Measurements from ENCODE around the gene IRX4. TPM values are rescaled to one million over a fixed set of nuclear protein-coding genes. Genes with fewer than 3 reads are reported as not detected.

Gene IRX4
- total and polyA plus RNA-seq, 2 donors (not counting 1 experiment from before 2014, with no cell fraction given) = not detected

DNA sequence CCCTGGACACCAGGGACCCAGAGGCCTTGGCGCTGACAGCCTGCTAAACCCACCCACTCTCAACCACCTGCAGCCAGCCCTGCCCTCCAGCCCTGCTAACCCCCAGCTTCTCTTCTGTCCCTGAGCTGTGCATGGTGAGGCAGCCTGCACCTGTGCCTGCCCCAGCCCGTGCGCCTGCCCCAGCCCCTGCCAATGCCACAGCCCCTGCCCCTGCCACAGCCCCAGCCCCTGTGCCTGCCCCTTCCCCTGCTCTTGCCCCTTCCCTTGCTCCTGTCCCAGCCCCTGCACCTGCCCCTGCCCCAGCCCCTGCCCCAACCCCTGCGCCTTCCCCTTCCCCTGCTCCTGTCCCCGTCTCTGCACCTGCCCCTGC lies 43.3 kb upstream of the IRX4 start:
- no peaks in the 10 kb centered on the region for H3K4me1 ChIP-seq (ENCODE audit: control insufficient read depth, extremely low read depth, insufficient read depth, low read length)
- H3K9ac ChIP-seq (ENCODE audit: insufficient read depth, low read length) = no peak overlapping the region
- no peak overlapping the region for H3K4me3 ChIP-seq (replicated peaks in 1 of 4; ENCODE audit: control extremely low read depth in 1 of 4, insufficient read depth in 1 of 4, low read depth in 3 of 4, low read length in 4 of 4)
- H3K4me2 ChIP-seq (ENCODE audit: extremely low read depth, insufficient read depth, low read length) = no peak overlapping the region
- no peak for DNase-seq (ENCODE audit: low read depth in 2 of 2)
- H3K27ac ChIP-seq (ENCODE audit: insufficient read depth, low read length) = no peak overlapping the region
- H2AFZ ChIP-seq (ENCODE audit: low read length) = no peak overlapping the region
- no peaks in the 10 kb centered on the region for H3K36me3 ChIP-seq (ENCODE audit: control insufficient read depth, insufficient read depth, low read length)
- no peaks in the 10 kb centered on the region for H4K20me1 ChIP-seq (ENCODE audit: control insufficient read depth, extremely low read depth, insufficient read depth, low read length)
- H3K79me2 ChIP-seq (ENCODE audit: control insufficient read depth, insufficient read depth, low read length) = no peaks in the 10 kb centered on the region
- TF ChIP-seq, protein P1, sequence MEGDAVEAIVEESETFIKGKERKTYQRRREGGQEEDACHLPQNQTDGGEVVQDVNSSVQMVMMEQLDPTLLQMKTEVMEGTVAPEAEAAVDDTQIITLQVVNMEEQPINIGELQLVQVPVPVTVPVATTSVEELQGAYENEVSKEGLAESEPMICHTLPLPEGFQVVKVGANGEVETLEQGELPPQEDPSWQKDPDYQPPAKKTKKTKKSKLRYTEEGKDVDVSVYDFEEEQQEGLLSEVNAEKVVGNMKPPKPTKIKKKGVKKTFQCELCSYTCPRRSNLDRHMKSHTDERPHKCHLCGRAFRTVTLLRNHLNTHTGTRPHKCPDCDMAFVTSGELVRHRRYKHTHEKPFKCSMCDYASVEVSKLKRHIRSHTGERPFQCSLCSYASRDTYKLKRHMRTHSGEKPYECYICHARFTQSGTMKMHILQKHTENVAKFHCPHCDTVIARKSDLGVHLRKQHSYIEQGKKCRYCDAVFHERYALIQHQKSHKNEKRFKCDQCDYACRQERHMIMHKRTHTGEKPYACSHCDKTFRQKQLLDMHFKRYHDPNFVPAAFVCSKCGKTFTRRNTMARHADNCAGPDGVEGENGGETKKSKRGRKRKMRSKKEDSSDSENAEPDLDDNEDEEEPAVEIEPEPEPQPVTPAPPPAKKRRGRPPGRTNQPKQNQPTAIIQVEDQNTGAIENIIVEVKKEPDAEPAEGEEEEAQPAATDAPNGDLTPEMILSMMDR (conservative IDR thresholded peaks at IDR 0.05 in 1 of 2, IDR thresholded peaks at IDR 0.05 in 1 of 2; ENCODE audit: low read depth in 1 of 2, low read length in 2 of 2) = no peak
- no peak for TF ChIP-seq EZH2 (IDR thresholded peaks at IDR 0.05; ENCODE audit: low read length, missing control alignments)
- H3K27me3 ChIP-seq (ENCODE audit: control insufficient read depth, insufficient read depth, low read length) = peaks cover 4% of the 10 kb centered on the region
- peaks cover 4% of the 10 kb centered on the region for H3K9me3 ChIP-seq (ENCODE audit: control insufficient read depth, insufficient read depth, low read depth, low read length)

DNA sequence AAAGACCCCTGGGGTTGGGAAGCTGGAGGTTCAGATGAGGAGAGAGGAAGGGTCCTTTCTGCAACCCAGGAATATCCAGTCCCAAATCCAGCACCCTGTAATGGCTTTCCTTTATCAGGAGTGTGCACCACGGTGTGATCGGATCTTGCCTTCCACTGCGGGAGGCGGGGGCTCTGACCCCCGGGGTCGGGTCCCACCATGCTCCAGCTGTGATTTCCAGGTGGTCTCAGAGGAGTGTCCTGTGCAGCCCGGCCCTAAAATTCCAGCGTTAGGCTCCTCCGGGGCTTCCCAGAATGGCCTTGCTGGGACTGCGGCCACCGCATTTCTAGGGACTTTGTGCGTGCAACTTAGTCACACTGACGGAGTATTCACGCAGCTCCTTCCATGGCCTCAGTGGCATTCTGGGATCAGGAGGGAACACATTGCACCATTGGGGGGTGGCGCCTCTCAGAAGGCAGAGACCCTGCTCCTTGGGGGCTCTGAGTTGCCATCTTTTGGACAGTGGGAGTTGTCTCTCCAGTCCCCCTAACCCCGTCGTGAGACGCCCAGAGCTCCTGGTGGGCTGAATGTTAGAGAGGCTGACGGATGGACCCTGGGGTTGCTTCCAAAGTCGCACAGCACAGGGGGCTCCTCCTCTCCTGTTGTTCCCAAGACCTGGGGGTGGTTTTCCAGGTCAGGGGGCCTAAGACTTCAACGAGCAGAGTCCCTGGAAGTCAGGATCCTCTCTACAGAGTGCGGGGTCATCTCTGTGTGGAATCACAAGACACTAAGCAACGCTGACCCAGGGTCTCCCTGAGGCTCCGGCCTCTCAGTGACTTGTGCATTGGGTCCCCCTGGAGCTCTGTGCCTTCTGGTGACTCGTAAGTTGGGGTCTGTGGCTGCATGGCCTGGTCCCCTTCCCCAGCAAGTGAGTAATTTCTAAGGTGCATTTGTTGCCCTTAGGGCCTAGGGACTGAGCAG lies 42.7 kb upstream of the IRX4 start:
- DNase-seq (ENCODE audit: low read depth in 2 of 2) = no peak
- H3K36me3 ChIP-seq (ENCODE audit: control insufficient read depth, insufficient read depth, low read length) = no peaks in the 10 kb centered on the region
- H3K27ac ChIP-seq (ENCODE audit: insufficient read depth, low read length) = no peak overlapping the region

DNA sequence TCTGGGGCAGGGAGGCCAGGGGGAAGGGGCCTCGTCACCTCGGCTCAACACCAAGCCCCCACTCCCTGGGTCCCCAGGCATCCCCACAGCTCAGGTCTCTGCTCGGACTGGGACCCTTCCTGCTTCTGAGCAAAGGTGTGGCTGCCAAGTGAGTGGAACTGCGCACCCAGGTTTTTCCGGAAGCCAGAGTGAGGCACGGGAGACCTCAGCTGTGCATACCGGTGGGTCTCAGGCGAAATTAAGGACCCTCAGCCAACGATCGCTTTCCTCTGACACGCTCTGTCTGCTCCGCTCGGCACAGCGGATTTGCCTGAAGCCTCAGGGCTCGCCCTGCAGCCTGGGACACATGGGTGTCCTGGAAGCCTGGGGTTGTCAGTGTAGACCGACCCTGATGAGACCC lies 41.0 kb upstream of the IRX4 start:
- H2AFZ ChIP-seq (ENCODE audit: low read length) = no peak overlapping the region
- H3K27ac ChIP-seq (ENCODE audit: insufficient read depth, low read length) = no peak overlapping the region
- no peaks in the 10 kb centered on the region for H3K4me1 ChIP-seq (ENCODE audit: control insufficient read depth, extremely low read depth, insufficient read depth, low read length)
- TF ChIP-seq, protein P1 (conservative IDR thresholded peaks at IDR 0.05 in 1 of 2, IDR thresholded peaks at IDR 0.05 in 1 of 2; ENCODE audit: low read depth in 1 of 2, low read length in 2 of 2) = no peak
- no peak for TF ChIP-seq EZH2 (IDR thresholded peaks at IDR 0.05; ENCODE audit: low read length, missing control alignments)
- H3K4me2 ChIP-seq (ENCODE audit: extremely low read depth, insufficient read depth, low read length) = no peak overlapping the region
- H3K4me3 ChIP-seq (replicated peaks in 1 of 4; ENCODE audit: control extremely low read depth in 1 of 4, insufficient read depth in 1 of 4, low read depth in 3 of 4, low read length in 4 of 4) = no peak overlapping the region
- H3K9ac ChIP-seq (ENCODE audit: insufficient read depth, low read length) = no peak overlapping the region
- H3K36me3 ChIP-seq (ENCODE audit: control insufficient read depth, insufficient read depth, low read length) = no peaks in the 10 kb centered on the region
- H3K9me3 ChIP-seq (ENCODE audit: control insufficient read depth, insufficient read depth, low read depth, low read length) = no peaks in the 10 kb centered on the region
- H4K20me1 ChIP-seq (ENCODE audit: control insufficient read depth, extremely low read depth, insufficient read depth, low read length) = no peaks in the 10 kb centered on the region
- no peak for DNase-seq (ENCODE audit: low read depth in 2 of 2)
- H3K27me3 ChIP-seq (ENCODE audit: control insufficient read depth, insufficient read depth, low read length) = no peaks in the 10 kb centered on the region
- H3K79me2 ChIP-seq (ENCODE audit: control insufficient read depth, insufficient read depth, low read length) = no peaks in the 10 kb centered on the region

More for the DNA sequence above, 42.7 kb upstream of the IRX4 start:
- Histone ChIP-seq H3K9me3 (ENCODE audit: control insufficient read depth, insufficient read depth, low read depth, low read length) (peaks cover 4% of the 10 kb centered on the region), H3K4me1 (ENCODE audit: control insufficient read depth, extremely low read depth, insufficient read depth, low read length) (no peaks in the 10 kb centered on the region), H3K27me3 (ENCODE audit: control insufficient read depth, insufficient read depth, low read length) (no peaks in the 10 kb centered on the region), H3K79me2 (ENCODE audit: control insufficient read depth, insufficient read depth, low read length) (no peaks in the 10 kb centered on the region), H3K9ac (ENCODE audit: insufficient read depth, low read length) (no peak overlapping the region), H3K4me2 (ENCODE audit: extremely low read depth, insufficient read depth, low read length) (no peak overlapping the region), H4K20me1 (ENCODE audit: control insufficient read depth, extremely low read depth, insufficient read depth, low read length) (no peaks in the 10 kb centered on the region), H3K4me3 (replicated peaks in 1 of 4; ENCODE audit: control extremely low read depth in 1 of 4, insufficient read depth in 1 of 4, low read depth in 3 of 4, low read length in 4 of 4) (no peak overlapping the region), H2AFZ (ENCODE audit: low read length) (no peak overlapping the region)
- TF ChIP-seq, protein P1 (conservative IDR thresholded peaks at IDR 0.05 in 1 of 2, IDR thresholded peaks at IDR 0.05 in 1 of 2; ENCODE audit: low read depth in 1 of 2, low read length in 2 of 2) = no peak
- TF ChIP-seq EZH2 (IDR thresholded peaks at IDR 0.05; ENCODE audit: low read length, missing control alignments) = no peak

Measured in fibroblast of lung (primary cell).